Vagina (tissue), 2 donors: ENCODE results near the gene ZNF692. TPM values are rescaled to one million over a fixed set of nuclear protein-coding genes. Genes with fewer than 3 reads are reported as not detected.
A peak's percentile ranks its signal among the peaks of the same experiment; 100 is the strongest.

Source experiments
- DNase-seq, 2 donors: peaks; one replicate each; pipeline ENCODE4 v3.0.0-alpha.2; 2017; ENCODE audit errors: extremely low spot score in 2 of 2
- H3K27ac ChIP-seq: fragments of 200-600 bp; sonication (generic); one replicate; pipeline ENCODE4 v1.5.1; 2019
- H3K27me3 ChIP-seq: fragments of 200-600 bp; sonication (generic); one replicate; pipeline ENCODE4 v1.5.1; 2019
- H3K36me3 ChIP-seq, 2 donors: fragments of 200-600 bp; sonication (generic); one replicate each; pipeline ENCODE4 v1.5.1; 2017 to 2019
- H3K4me1 ChIP-seq: fragments of 200-600 bp; sonication (generic); one replicate; pipeline ENCODE4 v1.5.1; 2019
- H3K4me3 ChIP-seq, 2 donors: fragments of 200-600 bp; sonication (generic); 1 replicate in 1 of 2; 2 replicates in 1 of 2; pipeline ENCODE4 v1.5.1; 2016 to 2019
- H3K9me3 ChIP-seq: fragments of 200-600 bp; sonication (generic); one replicate; pipeline ENCODE4 v1.5.1; 2019
- CTCF ChIP-seq, 3 experiments: fragments of 450-650 bp in 2 of 3; fragments of 200-600 bp in 1 of 3; sonication (generic) in 1 of 3; IDR thresholded peaks; one replicate each; pipeline ENCODE4 v1.5.1; 2017 to 2019; ENCODE audit warnings: antibody characterized with exemption in 3 of 3, mild to moderate bottlenecking in 2 of 3, moderate library complexity in 2 of 3
- POLR2A ChIP-seq, 2 donors: fragments of 450-650 bp; IDR thresholded peaks; one replicate each; pipeline ENCODE4 v1.6.1; 2017; ENCODE audit warnings: antibody characterized with exemption in 2 of 2, mild to moderate bottlenecking in 2 of 2, moderate library complexity in 2 of 2
- POLR2AphosphoS5 ChIP-seq, 2 donors: sonication (generic); formaldehyde crosslinking; IDR thresholded peaks; one replicate each; pipeline ENCODE4 v1.9.0; 2017; ENCODE audit warnings: antibody characterized with exemption in 2 of 2, mild to moderate bottlenecking in 2 of 2, low read depth in 1 of 2; ENCODE audit not compliant: insufficient read depth in 1 of 2
- intact Hi-C: fragments of 100-400 bp; cut with DNase I; formaldehyde crosslinking; loops from one replicate; pipeline ENCODE4 v1.15.1; 2023
- total RNA-seq: library from RNA; depleted of rRNA; stranded (reverse); fragments of >200 nt; gene quantifications from one replicate; pipeline ENCODE4 v1.2.3, GENCODE V29; 2016

ZNF692 gene, protein sequence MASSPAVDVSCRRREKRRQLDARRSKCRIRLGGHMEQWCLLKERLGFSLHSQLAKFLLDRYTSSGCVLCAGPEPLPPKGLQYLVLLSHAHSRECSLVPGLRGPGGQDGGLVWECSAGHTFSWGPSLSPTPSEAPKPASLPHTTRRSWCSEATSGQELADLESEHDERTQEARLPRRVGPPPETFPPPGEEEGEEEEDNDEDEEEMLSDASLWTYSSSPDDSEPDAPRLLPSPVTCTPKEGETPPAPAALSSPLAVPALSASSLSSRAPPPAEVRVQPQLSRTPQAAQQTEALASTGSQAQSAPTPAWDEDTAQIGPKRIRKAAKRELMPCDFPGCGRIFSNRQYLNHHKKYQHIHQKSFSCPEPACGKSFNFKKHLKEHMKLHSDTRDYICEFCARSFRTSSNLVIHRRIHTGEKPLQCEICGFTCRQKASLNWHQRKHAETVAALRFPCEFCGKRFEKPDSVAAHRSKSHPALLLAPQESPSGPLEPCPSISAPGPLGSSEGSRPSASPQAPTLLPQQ
- total RNA-seq: 46.7 TPM

DNA sequence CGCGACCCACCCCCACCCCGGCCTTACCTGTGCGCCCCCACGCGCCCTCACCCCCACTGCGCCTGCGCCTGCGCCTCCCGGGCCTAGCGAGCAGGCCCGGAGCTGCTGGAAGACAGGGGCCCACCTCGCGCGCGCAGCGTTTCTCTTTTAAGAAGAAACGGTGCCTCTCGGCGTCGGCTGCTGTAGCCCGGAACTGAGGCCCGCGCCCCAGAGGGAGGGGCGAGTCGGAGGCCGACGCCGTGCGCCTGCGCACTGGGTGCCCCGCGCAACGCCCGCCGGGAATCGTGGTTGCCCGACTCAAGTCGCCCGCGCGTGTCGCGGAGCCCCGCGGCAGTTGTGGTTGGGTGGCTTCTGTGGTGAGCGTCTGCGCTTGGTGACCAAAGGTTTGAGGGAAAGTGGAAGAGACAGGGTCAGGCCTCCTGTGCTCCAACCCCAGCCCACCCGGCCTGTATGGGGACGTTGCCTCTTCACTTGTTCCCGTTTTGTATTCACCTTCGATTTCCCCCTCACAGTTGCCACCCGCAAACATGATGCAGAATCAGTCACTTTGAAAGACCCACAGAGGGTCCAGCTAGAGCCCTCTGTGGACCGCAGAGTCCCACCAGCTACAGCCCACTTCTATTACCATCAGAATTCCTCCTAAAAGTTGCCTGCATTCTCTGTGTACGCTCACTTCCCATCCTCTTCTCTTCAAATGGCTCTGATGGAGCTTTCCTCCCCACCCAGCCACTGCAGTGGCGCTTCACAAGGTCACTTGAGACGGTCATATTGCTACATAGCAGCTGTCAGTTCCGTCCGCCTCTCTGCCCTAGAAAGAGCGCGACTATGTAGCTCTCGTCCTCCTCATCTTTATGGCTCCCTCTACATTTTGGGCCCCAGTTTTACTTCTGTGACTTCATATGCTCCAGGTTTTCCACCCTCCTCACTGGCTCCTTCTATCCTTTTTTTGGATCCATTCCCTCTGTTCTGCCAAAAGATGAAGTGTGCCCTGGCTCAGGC, at the start of gene ZNF692:
TSS of gene ZNF692 (minus strand) at position 195 of the 999 bp plus-strand sequence. CDS start 776 bp downstream, outside the sequence.
- peaks cover 28% of the 10 kb centered on the region for H3K4me1 ChIP-seq
- H3K27me3 ChIP-seq: no peaks in the 10 kb centered on the region
- peak in 1 of 2 donors; percentile 96 for DNase-seq
- TF ChIP-seq CTCF (IDR thresholded peaks at IDR 0.05) (no peak), POLR2AphosphoS5 (IDR thresholded peaks at IDR 0.05; ENCODE audit: insufficient read depth in 1 of 2, low read depth in 1 of 2) (peak; percentile 84 to 95), POLR2A (IDR thresholded peaks at IDR 0.05) (peak in 1 of 2 donors; percentile 79)
- no peaks in the 10 kb centered on the region for H3K9me3 ChIP-seq
- peak within 1 kb of the TSS; percentile 55 to 61 for H3K4me3 ChIP-seq
- no peaks in the 10 kb centered on the region for H3K36me3 ChIP-seq
- intact Hi-C loops: no loop called here
- peak within 1 kb of the TSS; percentile 90 for H3K27ac ChIP-seq

DNA sequence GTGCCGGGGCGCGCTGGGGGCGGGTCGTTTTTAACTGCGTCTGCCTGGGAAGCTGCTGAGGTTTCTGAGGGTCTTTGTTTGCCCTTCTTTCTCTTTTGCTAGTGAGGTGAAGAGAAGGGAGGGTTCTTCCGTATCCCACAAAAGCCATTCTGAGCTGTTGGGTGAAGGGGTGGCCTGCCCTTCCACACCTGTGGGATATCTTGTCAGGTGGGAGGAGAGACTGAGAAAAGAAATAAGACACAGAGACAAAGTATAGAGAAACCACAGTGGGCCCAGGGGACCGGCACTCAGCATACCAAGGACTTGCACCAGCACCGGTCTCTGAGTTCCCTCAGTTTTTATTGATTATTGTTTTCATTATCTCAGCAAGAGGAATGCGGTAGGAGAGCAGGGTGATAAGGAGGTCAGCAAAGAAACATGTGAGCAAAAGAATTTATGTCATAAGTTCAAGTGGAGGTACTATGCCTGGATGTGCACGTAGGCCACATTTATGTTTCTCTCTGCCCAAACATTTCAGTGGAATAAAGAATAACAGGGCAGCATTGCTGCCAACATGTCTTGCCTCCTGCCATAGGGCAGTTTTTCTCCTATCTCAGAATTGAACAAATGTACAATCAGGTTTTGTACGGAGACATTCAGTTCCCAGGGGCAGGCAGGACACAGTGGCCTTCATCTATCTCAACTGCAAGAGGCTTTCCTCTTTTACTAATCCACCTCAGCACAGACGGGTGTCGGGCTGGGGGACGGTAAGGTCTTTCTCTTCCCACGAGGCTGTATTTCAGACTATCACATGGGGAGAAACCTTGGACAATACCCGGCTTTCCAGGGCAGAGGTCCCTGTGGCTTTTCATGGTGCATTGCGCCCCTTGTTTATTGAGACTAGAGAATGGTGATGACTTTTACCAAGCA, 48.1 kb upstream of the ZNF692 start:
- H3K27ac ChIP-seq: peak overlapping the region; percentile 92
- no peaks in the 10 kb centered on the region for H3K9me3 ChIP-seq
- H3K36me3 ChIP-seq: no peaks in the 10 kb centered on the region
- intact Hi-C loops: no loop called here
- no peak for DNase-seq
- H3K27me3 ChIP-seq: no peaks in the 10 kb centered on the region
- TF ChIP-seq POLR2A (IDR thresholded peaks at IDR 0.05) (no peak), CTCF (IDR thresholded peaks at IDR 0.05) (no peak), POLR2AphosphoS5 (IDR thresholded peaks at IDR 0.05; ENCODE audit: insufficient read depth in 1 of 2, low read depth in 1 of 2) (no peak)
- peaks cover 15% of the 10 kb centered on the region for H3K4me1 ChIP-seq
- H3K4me3 ChIP-seq: peak overlapping the region; percentile 66 to 69

DNA sequence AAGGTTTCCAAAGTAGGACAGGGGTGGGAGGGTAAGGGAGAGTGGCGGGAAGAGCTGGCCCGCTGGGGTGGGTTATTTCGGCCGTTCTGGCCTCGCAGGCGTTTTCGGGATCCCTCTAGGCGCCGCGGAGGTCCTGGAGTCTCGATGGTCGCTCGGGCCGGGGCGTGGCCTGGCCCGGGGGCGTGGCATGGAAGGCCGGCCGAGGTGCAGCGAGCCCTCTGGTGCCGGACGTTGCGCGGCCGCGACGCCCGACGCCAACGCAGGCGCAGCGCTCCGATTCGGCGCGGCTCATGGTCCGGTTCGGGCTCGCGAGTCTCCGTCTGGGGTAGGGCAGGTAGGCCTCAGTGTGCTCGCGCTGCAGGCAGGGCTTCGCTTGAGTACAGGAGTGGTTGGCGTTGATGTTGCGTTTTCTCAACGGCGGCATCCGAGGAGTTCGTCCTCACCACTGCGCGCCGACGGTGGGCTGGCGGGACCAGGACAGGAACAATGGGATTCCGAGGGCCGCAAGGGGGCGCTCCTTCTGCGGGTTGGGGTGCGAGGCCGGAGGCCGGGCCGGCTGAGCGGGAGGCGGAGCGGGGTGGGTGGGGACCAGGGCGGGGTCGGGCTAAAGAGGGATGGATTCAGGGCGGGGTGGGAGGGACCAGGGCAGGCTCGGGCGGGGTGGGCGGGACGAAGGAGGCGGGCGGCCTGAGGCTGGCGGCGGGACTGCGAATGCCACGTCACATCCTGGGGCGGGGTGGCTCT, 47.3 kb upstream of the ZNF692 start, which contains the start of gene PGBD2:
TSS of gene PGBD2 (plus strand) at position 227 of the 744 bp plus-strand sequence. CDS start 7,628 bp downstream, outside the sequence.
- no peaks in the 10 kb centered on the region for H3K27me3 ChIP-seq
- H3K9me3 ChIP-seq: no peaks in the 10 kb centered on the region
- peak within 1 kb of the TSS; percentile 66 to 69 for H3K4me3 ChIP-seq
- DNase-seq: peak in 1 of 2 donors; percentile 90
- H3K4me1 ChIP-seq: peaks cover 15% of the 10 kb centered on the region
- TF ChIP-seq CTCF (IDR thresholded peaks at IDR 0.05) (peak; percentile 17 to 66 (median 43)), POLR2A (IDR thresholded peaks at IDR 0.05) (peak in 1 of 2 donors; percentile 57), POLR2AphosphoS5 (IDR thresholded peaks at IDR 0.05; ENCODE audit: insufficient read depth in 1 of 2, low read depth in 1 of 2) (peak; percentile 12 to 86)
- H3K36me3 ChIP-seq: no peaks in the 10 kb centered on the region
- peak within 1 kb of the TSS; percentile 92 for H3K27ac ChIP-seq
- intact Hi-C loops: no loop called here

- Histone ChIP-seq H3K4me1 (peaks cover 15% of the 10 kb centered on the region), H3K9me3 (no peaks in the 10 kb centered on the region), H3K27me3 (no peaks in the 10 kb centered on the region), H3K4me3 (peak overlapping the region; percentile 66 to 69), H3K27ac (peak overlapping the region; percentile 92), H3K36me3 (no peaks in the 10 kb centered on the region)
- DNase-seq: no peak
- TF ChIP-seq CTCF (IDR thresholded peaks at IDR 0.05) (no peak), POLR2A (IDR thresholded peaks at IDR 0.05) (no peak), POLR2AphosphoS5 (IDR thresholded peaks at IDR 0.05; ENCODE audit: insufficient read depth in 1 of 2, low read depth in 1 of 2) (no peak)
- intact Hi-C loops: no loop called here
Observed at GRCh38 chr1:248905662-248906008, 46.8 kb upstream of the ZNF692 start.
